ENCODE results near the gene JAKMIP1. TPM values are rescaled to one million over a fixed set of nuclear protein-coding genes. Genes with fewer than 3 reads are reported as not detected.

JAKMIP1 gene
- total and polyA plus RNA-seq, 4 donors, result 0.08 to 0.50 (median 0.22) TPM

DNA sequence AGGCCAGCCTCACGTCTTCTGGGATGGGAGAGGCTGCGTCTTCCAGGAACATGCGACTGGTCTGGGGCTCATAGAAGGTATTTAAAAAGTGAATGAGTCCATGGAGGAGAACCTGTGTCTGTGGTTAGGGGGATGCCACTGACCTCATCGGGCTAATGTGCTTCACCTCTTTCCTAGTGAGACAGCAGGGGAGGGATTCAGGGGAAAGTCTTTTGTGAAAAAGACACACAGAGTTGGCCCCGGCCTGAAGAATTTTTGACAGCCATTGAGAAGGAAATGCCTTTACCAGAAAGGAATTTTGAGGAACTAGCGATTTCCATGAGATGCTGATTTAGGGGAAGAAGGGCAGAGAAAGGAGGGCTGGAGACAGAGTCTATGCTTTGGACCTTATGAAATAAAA, 171.1 kb downstream of the JAKMIP1 start:
- intact Hi-C loops (cut with DNase I), result no loop called here
- WGBS, 2 donors, result 60 to 62% methylated on average over 6 of the region's 6 CpGs
- H3K9me3 ChIP-seq (ENCODE audit: control insufficient read depth, low read length), result no peaks in the 10 kb centered on the region
- H3K27ac ChIP-seq (ENCODE audit: low read depth in 1 of 2, low read length in 2 of 2), result no peak overlapping the region
- DNase-seq (no peak), ATAC-seq (ENCODE audit: low FRiP score) (no peak)
- no peaks in the 10 kb centered on the region for H3K36me3 ChIP-seq (ENCODE audit: control insufficient read depth in 1 of 2, insufficient read depth in 2 of 2, low read length in 1 of 2)
- H3K4me3 ChIP-seq (ENCODE audit: low read length in 2 of 2), result no peak overlapping the region
- H3K27me3 ChIP-seq (ENCODE audit: control insufficient read depth in 1 of 2, insufficient read depth in 2 of 2, low read length in 1 of 2), result no peaks in the 10 kb centered on the region
- H3K4me1 ChIP-seq (ENCODE audit: control insufficient read depth in 1 of 2, insufficient read depth in 2 of 2, low read length in 2 of 2), result no peaks in the 10 kb centered on the region

DNA sequence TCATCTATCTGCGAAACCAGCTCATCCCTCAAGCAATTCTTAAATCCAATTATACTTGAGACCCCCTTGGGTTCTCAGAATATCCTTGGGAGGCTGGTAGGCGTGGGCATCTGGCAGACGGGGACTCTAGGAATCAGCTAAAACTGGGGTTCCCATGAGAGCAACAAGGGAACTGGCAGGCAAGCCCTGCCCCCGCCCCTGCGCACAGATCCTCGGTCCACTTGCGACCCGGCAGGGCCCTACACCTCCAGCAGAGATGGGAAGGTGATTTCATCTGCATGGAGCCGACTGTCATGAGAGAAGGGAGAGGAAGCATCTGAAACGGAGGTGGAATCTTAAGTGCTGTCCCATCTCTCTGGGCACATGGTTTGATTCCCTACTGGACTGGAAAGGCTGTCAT, 172.2 kb downstream of the JAKMIP1 start:
- no peaks in the 10 kb centered on the region for H3K36me3 ChIP-seq (ENCODE audit: control insufficient read depth in 1 of 2, insufficient read depth in 2 of 2, low read length in 1 of 2)
- WGBS, 2 donors, result 82 to 87% methylated on average over 10 of the region's 10 CpGs
- no peak overlapping the region for H3K4me3 ChIP-seq (ENCODE audit: low read length in 2 of 2)
- no peaks in the 10 kb centered on the region for H3K4me1 ChIP-seq (ENCODE audit: control insufficient read depth in 1 of 2, insufficient read depth in 2 of 2, low read length in 2 of 2)
- H3K27me3 ChIP-seq (ENCODE audit: control insufficient read depth in 1 of 2, insufficient read depth in 2 of 2, low read length in 1 of 2), result no peaks in the 10 kb centered on the region
- ATAC-seq (ENCODE audit: low FRiP score) (no peak), DNase-seq (peak in 1 of 2 donors; percentile 56)
- H3K27ac ChIP-seq (ENCODE audit: low read depth in 1 of 2, low read length in 2 of 2), result no peak overlapping the region
- intact Hi-C loops (cut with DNase I), result no loop called here
- no peaks in the 10 kb centered on the region for H3K9me3 ChIP-seq (ENCODE audit: control insufficient read depth, low read length)

DNA sequence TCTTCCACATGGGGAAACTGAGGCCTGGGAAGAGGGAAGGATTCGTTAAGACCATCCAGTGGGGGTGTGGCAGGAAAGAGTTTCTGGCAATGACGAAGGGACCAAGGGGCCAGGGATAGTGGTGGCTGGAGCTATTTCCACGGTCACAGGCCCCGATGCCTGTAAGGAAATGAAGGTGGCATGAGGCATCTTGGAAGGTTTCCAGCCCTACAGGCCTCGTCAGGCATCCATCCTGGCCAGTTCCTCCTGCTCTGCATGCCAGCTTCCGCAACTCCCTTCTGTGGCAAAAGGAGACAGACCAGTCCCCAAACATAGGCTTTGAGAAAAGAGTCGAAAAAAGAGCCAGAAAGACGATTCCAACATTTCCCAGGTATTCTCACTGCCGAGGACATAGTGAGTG, 173.0 kb downstream of the JAKMIP1 start:
- DNase-seq, result peak in 1 of 2 donors; percentile 2
- WGBS, 2 donors, result 60 to 67% methylated on average over 9 of the region's 9 CpGs
- intact Hi-C loops (cut with DNase I), result no loop called here
- H3K36me3 ChIP-seq (ENCODE audit: control insufficient read depth in 1 of 2, insufficient read depth in 2 of 2, low read length in 1 of 2), result no peaks in the 10 kb centered on the region
- no peak overlapping the region for H3K4me3 ChIP-seq (ENCODE audit: low read length in 2 of 2)
- no peaks in the 10 kb centered on the region for H3K27me3 ChIP-seq (ENCODE audit: control insufficient read depth in 1 of 2, insufficient read depth in 2 of 2, low read length in 1 of 2)
- H3K4me1 ChIP-seq (ENCODE audit: control insufficient read depth in 1 of 2, insufficient read depth in 2 of 2, low read length in 2 of 2), result no peaks in the 10 kb centered on the region
- ATAC-seq (ENCODE audit: low FRiP score), result no peak
- no peaks in the 10 kb centered on the region for H3K9me3 ChIP-seq (ENCODE audit: control insufficient read depth, low read length)
- H3K27ac ChIP-seq (ENCODE audit: low read depth in 1 of 2, low read length in 2 of 2), result no peak overlapping the region

DNA sequence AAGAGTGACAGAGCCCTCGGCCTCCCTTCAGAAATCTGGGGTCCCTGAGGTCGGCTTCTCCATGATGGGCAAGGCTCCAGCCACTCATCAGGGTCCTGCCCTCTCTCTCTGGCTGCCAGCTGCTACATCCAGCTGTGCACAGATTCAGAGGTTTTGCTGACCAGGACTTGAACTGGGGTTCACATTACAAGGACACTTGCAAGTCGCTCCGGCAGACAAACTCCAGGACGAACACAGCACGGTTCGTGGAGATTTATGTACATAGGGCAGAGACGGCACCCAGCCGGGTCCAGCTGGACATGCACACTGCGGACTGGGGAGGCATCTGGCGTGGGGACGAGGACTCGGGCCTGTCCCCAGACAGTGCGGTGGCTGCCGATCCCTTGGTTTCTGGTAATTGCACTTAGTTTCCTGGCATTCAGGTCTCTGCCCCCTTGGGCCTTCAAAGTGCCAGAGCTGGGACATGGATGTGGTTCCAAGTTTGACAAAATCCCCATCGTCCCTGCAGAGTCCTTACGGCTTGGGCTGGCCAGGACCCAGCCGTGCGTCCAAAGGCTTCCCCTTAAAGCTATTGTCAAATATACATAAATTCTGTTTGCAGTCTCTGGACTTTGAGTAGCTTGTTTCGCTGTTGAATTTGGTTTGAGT, 175.9 kb downstream of the JAKMIP1 start:
- no peaks in the 10 kb centered on the region for H3K36me3 ChIP-seq (ENCODE audit: control insufficient read depth in 1 of 2, insufficient read depth in 2 of 2, low read length in 1 of 2)
- H3K9me3 ChIP-seq (ENCODE audit: control insufficient read depth, low read length), result no peaks in the 10 kb centered on the region
- no peaks in the 10 kb centered on the region for H3K4me1 ChIP-seq (ENCODE audit: control insufficient read depth in 1 of 2, insufficient read depth in 2 of 2, low read length in 2 of 2)
- WGBS, 2 donors, result 70 to 77% methylated on average over 20 of the region's 20 CpGs
- no peak overlapping the region for H3K4me3 ChIP-seq (ENCODE audit: low read length in 2 of 2)
- H3K27ac ChIP-seq (ENCODE audit: low read depth in 1 of 2, low read length in 2 of 2), result no peak overlapping the region
- ATAC-seq (ENCODE audit: low FRiP score), result no peak
- peak in 1 of 2 donors; percentile 21 for DNase-seq
- no peaks in the 10 kb centered on the region for H3K27me3 ChIP-seq (ENCODE audit: control insufficient read depth in 1 of 2, insufficient read depth in 2 of 2, low read length in 1 of 2)
- intact Hi-C loops (cut with DNase I), result no loop called here

DNA sequence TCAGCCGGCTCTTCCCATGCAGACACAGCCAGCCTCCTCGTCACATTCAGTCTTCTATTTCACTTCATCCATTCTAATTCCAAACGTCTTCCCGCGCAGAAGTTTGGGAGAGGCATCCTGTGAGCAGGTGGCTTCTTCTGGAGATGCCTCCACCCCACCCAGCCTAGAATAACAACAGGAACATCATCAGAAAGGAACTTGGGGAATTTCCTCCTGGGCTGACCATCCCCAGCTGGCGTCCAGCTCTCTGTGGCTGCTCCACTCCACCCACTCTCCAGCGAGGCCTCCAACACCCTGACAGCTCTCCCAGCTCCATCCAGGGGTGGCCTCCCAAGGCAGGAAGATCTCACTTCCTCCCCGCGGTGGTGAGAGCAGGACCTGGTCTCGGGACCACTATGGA, 176.6 kb downstream of the JAKMIP1 start:
- no peaks in the 10 kb centered on the region for H3K36me3 ChIP-seq (ENCODE audit: control insufficient read depth in 1 of 2, insufficient read depth in 2 of 2, low read length in 1 of 2)
- DNase-seq (no peak), ATAC-seq (ENCODE audit: low FRiP score) (no peak)
- 82 to 88% methylated on average over 10 of the region's 10 CpGs for WGBS, 2 donors
- intact Hi-C loops (cut with DNase I), result no loop called here
- no peak overlapping the region for H3K27ac ChIP-seq (ENCODE audit: low read depth in 1 of 2, low read length in 2 of 2)
- H3K27me3 ChIP-seq (ENCODE audit: control insufficient read depth in 1 of 2, insufficient read depth in 2 of 2, low read length in 1 of 2), result no peaks in the 10 kb centered on the region
- no peaks in the 10 kb centered on the region for H3K9me3 ChIP-seq (ENCODE audit: control insufficient read depth, low read length)
- H3K4me3 ChIP-seq (ENCODE audit: low read length in 2 of 2), result no peak overlapping the region
- H3K4me1 ChIP-seq (ENCODE audit: control insufficient read depth in 1 of 2, insufficient read depth in 2 of 2, low read length in 2 of 2), result no peaks in the 10 kb centered on the region

DNA sequence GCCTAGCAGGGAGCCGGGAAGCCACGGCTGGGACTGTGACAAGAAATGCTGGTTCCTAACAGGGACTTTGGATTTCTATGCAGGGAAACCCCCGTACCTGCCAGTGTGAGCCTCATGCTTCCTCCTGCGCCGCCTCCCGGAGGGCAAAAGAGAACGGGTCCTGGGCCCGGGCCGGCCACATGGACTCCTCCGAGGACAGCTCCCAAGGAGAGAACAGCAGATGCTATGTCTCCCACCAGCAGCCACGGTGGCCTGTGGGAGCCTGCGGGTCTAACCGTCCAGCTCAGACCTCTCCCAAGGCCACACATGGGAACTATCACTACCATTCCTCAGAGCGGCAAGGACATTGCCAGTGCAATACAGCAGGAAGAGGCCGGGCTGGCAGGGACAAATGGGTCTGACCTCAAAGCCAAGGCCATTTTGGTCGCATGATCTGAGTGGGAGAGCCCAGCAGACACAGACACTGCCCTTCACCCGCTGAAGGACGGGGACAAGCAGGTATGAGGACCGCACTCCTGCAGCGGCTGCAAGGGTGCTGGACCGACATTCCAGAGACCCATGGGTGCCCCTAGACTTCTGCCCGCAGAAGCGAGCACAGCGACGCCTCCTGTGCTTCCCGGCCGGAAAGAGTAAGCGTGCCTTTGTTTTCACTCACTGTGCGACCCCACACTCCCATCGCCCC, 177.6 kb downstream of the JAKMIP1 start:
- Histone ChIP-seq H3K27ac (ENCODE audit: low read depth in 1 of 2, low read length in 2 of 2) (no peak overlapping the region), H3K27me3 (ENCODE audit: control insufficient read depth in 1 of 2, insufficient read depth in 2 of 2, low read length in 1 of 2) (no peaks in the 10 kb centered on the region), H3K4me3 (ENCODE audit: low read length in 2 of 2) (no peak overlapping the region), H3K36me3 (ENCODE audit: control insufficient read depth in 1 of 2, insufficient read depth in 2 of 2, low read length in 1 of 2) (no peaks in the 10 kb centered on the region), H3K9me3 (ENCODE audit: control insufficient read depth, low read length) (no peaks in the 10 kb centered on the region), H3K4me1 (ENCODE audit: control insufficient read depth in 1 of 2, insufficient read depth in 2 of 2, low read length in 2 of 2) (no peaks in the 10 kb centered on the region)
- DNase-seq, result no peak
- ATAC-seq (ENCODE audit: low FRiP score), result no peak
- intact Hi-C loops (cut with DNase I), result no loop called here
- WGBS, 2 donors, result 74 to 82% methylated on average over 30 of the region's 30 CpGs

DNA sequence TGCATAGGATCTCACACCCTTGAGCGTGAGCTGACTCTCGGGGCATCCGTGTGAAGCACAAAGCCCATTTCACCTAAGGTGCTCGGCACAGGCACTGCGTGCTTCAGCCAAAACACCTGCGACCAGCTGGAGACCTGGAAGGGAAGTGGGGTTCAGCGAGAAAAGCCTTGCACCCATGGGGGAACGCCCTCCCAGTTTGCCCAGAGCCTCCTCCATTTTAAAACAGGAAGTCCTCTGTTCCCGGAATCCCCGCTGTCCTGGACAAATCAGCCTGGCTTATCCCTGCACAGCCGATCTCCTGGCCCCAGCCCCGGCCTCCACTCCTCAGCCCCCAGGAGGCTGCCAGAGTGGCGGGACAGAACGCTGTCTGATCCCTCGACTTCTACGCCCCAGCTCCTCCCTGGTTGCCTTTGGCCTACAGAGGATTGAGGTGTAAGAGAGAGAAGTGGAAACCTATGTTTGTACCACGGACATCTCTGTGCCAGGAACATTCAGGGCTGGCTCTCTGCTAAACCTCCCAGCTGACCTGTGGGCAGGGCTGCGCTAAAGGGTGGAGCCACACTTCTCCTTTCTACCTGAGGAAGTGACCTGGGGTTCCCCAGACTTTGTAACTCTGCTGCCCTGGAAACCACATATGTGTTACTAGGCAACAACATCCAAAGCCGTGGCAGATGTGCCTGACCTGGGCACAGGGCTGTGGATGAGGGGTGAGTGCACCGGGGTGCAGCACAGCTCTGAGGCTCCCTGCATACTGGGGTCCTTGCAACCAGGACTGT, 178.3 kb downstream of the JAKMIP1 start:
- 84 to 85% methylated on average over 20 of the region's 20 CpGs for WGBS, 2 donors
- no peaks in the 10 kb centered on the region for H3K9me3 ChIP-seq (ENCODE audit: control insufficient read depth, low read length)
- no peaks in the 10 kb centered on the region for H3K4me1 ChIP-seq (ENCODE audit: control insufficient read depth in 1 of 2, insufficient read depth in 2 of 2, low read length in 2 of 2)
- no peak overlapping the region for H3K27ac ChIP-seq (ENCODE audit: low read depth in 1 of 2, low read length in 2 of 2)
- no peak for ATAC-seq (ENCODE audit: low FRiP score)
- H3K27me3 ChIP-seq (ENCODE audit: control insufficient read depth in 1 of 2, insufficient read depth in 2 of 2, low read length in 1 of 2), result no peaks in the 10 kb centered on the region
- DNase-seq, result no peak
- H3K36me3 ChIP-seq (ENCODE audit: control insufficient read depth in 1 of 2, insufficient read depth in 2 of 2, low read length in 1 of 2), result no peaks in the 10 kb centered on the region
- intact Hi-C loops (cut with DNase I), result no loop called here
- H3K4me3 ChIP-seq (ENCODE audit: low read length in 2 of 2), result no peak overlapping the region

DNA sequence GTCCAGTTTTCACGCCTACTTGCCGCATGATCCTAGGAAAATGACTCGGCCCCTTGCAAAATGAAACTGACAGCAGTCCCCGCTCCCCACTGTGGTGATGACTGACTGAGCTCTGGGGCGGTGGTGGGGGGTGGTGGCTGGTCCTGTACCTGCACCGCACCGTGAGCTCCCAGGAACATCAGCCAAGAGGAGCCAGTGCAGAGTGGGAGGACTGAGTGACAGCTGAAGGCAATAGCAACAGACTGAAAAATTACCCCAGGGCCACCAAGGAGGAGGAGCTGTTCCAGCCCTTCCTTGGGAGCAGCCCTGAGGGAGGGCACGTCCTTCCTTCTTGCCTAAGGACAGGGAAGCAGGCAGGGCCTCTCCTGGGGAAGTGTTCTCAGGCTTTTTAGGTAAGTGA, 179.7 kb downstream of the JAKMIP1 start:
- intact Hi-C loops (cut with DNase I), result no loop called here
- Histone ChIP-seq H3K4me1 (ENCODE audit: control insufficient read depth in 1 of 2, insufficient read depth in 2 of 2, low read length in 2 of 2) (no peaks in the 10 kb centered on the region), H3K36me3 (ENCODE audit: control insufficient read depth in 1 of 2, insufficient read depth in 2 of 2, low read length in 1 of 2) (no peaks in the 10 kb centered on the region), H3K9me3 (ENCODE audit: control insufficient read depth, low read length) (no peaks in the 10 kb centered on the region), H3K27me3 (ENCODE audit: control insufficient read depth in 1 of 2, insufficient read depth in 2 of 2, low read length in 1 of 2) (no peaks in the 10 kb centered on the region), H3K4me3 (ENCODE audit: low read length in 2 of 2) (no peak overlapping the region), H3K27ac (ENCODE audit: low read depth in 1 of 2, low read length in 2 of 2) (no peak overlapping the region)
- ATAC-seq (ENCODE audit: low FRiP score), result no peak
- WGBS, 2 donors, result 82 to 84% methylated on average over 8 of the region's 8 CpGs
- DNase-seq, result no peak

Measured in aorta (tissue), 5 donors.